ENCODE results near the gene UHRF1. TPM values are rescaled to one million over a fixed set of nuclear protein-coding genes. Genes with fewer than 3 reads are reported as not detected.

The UHRF1 gene
- total RNA-seq, 1 donor from 2014 or later, result 141 TPM

DNA sequence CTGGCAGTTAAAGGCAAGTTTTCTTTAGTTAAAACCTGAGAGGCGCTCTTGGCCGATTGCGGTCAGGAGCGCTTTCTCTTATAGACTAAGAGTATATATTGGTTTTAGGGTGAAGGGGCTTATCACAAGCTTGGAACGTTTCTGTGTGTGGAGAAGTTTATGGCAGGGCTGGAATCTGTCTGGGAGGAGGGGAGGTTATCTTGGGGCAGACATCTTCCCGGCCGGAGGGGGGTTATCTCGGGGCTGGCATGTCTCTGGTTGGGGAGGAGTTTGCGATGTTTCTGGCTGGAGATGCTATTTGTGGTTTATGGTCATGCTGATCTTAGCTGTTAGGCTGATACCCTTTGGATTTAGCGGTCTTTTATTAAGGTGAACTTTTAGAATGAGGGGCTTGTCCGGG, 78.0 kb downstream of the UHRF1 start:
- intact Hi-C loops (cut with micrococcal nuclease), result no loop called here

DNA sequence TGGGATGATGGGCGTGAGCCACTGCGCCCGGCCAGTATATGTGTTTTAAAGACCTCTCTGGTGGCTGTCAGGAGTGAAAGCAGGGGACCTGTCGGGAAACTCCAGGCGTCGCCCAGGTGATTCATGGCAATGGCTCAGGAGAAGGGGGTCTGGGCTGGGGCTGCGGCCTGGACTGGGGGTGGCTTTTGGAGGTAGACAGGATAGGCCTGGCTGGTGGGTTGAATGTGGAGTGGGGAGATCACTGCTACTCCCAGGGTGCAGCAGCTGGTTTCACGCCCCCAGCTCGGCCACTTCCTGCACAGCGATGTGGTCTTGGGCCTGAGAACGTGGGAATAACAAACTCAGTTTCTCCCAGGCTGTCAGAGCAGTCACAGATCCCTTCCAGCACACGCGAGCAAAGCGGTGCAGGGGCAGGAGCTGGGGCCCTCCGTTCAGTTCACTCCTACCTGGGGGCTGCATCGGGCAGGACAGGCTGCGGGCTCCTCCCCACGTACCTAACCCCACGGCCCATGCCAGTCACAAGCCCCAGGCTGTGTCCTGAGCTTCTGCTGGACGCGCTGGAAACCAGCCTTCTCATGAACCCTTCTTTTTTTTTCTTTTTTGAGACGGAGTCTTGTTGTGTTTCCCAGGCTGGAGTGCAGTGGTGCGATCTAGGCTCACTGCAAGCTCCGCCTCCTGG, 78.5 kb downstream of the UHRF1 start:
- intact Hi-C loops (cut with micrococcal nuclease), result no loop called here

DNA sequence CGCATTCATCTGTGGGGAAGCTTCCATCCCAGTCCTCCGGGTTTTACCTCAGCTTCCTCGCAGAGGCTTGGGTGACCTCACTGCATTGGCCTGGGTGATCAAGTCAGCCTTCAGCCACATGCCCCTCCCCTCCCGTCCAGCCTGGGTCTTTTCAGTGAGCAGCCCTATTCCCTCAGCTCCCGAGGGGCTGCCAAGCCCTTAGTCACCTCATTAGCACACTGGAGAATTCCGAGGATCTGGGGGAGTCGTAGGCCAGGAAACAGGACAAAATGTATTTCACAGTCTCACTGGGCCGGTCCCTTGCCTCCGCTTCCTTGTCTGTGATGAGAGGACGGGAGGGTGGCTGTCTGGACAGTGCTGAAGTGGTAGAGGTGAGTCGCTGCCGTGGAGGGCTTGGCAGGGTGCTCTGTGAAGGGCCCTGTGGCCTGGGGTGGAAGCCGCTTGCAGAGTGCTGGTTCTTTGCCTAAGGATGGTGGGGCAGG, 79.5 kb downstream of the UHRF1 start:
- intact Hi-C loops (cut with micrococcal nuclease), result no loop called here

DNA sequence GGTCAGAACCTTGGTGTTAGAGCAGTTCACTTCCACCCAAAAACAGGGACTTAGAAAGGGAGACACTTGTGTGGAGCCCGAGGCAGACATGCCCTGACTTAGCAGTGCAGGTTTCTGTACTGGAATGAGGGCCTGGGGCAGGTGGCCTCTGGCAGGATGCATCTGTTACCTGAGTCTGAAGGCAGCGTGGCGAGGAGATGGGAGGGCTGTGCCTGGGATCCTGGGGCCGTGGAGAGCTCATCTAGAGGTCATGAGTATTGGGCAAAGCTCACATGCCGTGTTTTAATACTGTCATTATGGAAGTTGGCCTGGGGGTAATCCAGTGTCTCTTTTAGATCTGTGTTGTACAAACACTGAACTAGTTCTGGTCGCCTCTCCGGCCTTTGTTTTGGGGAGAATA, 81.0 kb downstream of the UHRF1 start:
- intact Hi-C loops (cut with micrococcal nuclease), result no loop called here

DNA sequence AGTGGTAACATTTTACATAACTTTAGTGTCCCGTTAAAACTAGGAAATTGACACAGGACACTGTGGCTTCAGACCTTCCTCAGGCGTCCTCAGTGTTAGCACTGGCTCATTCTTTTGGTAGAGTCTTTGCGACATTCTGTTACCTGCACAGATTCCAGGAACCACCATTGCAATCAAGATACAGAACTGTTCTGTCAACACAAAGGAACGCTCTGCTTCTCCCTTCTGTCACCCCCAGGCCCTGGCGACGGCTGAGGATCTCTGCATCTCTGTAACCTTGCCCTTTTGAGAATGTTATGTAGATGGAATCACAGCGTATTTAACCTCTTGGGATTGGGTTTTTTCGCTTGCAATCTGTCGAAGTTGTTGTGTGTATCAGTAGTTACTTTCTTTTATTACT, 82.2 kb downstream of the UHRF1 start:
- intact Hi-C loops (cut with micrococcal nuclease), result no loop called here

DNA sequence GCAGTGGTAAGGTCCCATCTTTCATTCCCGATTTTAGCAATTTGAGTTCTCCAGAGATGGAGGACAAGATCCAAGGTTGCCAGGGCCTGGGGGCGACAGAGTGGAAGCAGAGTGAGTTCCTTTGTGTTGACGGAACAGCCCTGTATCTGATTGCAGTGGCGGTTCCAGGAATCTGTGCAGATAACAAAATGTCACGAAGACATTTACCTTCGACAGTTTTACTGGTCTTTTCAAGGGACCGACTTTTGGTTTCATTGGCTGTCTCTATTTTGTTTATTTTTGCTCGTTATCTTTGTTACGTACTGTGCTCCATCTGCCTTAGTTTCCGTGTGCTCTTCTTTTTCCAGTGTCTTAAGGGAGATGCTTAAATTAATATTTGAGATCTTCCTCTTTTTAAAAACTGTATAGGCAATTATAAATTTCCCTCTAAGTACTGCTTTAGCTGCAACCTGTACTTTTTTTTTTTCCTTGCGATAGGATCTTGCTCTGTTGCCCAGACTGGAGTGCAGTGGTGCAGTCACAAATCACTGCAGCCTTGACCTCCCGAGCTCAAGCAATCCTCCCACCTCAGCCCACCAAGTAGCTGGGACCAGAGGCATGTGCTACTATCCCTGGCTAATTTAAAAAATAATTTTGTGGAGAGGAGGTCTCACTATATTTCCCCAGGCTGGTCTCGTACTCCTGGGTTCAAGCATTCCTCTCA, 82.8 kb downstream of the UHRF1 start:
- intact Hi-C loops (cut with micrococcal nuclease), result no loop called here

DNA sequence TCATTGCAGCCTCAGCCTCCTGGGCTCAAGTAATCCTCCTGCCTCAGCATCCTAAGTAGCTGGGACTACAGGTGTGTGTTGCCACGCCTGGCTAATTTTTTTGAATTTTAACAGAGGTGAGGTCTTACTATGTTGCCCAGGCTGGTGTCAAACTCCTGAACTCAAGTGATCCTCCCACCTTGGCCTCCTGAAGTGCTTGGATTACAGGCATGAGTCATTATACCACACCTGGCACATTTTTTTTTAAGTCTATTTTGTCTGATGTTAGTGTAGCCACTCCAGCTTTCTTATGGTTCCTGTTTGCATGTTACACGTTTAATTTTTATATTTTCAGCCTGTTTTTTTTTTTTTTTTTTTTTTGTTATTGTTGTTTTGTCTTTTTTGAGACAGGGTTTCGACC, 84.4 kb downstream of the UHRF1 start:
- intact Hi-C loops (cut with micrococcal nuclease), result no loop called here

DNA sequence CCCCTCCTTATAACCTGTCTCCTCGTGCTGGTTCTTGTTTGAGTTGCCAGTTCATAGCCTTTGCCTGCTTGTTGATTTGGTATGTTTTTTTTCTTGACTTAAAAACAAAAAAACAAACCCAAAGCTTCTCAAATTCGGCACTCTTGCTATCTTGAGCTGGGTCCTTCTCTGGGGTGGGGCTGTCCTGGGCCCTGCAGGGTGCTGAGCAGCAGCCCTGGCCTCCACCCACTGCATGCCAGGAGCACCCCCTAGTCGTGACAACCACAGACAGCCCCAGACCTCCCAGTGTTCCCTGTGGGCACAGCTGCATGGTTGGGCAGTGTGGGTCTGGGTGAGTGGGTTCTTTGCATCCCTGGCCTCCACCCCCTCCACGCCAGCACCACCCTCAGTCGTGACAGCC, 87.4 kb downstream of the UHRF1 start:
- intact Hi-C loops (cut with micrococcal nuclease), result no loop called here

DNA sequence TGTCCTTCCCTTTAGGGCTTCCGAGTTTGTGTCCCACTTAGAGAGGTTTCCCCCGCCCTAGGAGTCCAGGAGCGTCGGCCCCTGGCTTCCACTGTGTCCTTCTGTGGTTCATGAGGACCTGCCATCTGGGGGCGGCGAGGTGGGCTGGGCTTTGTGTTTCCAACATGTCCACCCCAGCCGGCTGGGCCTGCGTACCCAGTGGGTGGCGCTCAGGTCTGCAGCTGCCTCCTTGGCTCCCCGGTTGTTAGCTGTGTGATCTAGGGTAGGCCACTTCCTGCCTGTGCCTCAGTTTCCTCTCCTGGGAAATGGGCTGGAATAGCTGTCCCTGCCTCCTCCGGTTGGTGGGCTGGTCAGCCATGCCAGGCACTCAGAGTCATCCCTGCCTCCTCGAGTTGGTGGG, 88.0 kb downstream of the UHRF1 start:
- intact Hi-C loops (cut with micrococcal nuclease), result no loop called here

DNA sequence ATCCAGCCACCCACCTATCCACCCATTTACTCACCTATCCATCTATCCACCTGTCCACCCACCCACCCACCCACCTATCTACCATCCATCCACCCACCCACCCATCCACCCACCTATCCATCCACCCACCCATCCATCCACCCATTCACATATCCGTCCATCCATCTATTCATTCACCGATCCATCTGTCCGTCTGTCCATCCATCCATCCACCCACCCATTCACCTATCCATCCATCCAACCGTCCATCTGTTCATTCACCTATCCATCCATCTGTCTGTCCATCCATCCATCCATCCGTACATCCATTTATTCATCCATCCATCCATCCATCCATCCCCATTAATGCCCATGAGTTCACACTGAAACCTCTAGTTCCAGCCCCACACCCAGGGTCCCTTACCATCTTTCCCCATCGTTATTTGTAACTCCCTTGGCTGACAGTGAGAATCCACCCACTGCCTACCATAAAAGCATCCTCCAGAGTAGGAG, 90.9 kb downstream of the UHRF1 start:
- intact Hi-C loops (cut with micrococcal nuclease), result no loop called here

DNA sequence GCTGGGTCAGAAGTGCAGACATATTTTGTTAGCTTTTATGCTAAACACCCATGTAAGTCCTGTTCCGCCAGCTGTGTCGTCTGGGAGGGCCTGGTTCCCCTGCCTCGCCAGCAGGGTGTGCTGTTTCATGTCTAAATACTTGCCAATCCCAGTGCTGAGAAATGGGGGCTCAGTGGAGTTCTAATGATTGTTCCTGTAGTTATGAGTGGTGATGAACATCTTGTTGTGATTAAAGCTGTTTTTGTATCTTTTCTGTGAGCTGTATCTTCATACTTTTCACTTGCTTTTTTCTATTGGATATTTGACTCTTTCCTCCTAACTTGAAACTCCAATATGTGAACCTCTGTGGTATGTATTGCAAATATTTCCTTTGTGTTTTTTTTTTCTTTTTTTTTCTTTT, 92.3 kb downstream of the UHRF1 start:
- intact Hi-C loops (cut with micrococcal nuclease), result no loop called here

DNA sequence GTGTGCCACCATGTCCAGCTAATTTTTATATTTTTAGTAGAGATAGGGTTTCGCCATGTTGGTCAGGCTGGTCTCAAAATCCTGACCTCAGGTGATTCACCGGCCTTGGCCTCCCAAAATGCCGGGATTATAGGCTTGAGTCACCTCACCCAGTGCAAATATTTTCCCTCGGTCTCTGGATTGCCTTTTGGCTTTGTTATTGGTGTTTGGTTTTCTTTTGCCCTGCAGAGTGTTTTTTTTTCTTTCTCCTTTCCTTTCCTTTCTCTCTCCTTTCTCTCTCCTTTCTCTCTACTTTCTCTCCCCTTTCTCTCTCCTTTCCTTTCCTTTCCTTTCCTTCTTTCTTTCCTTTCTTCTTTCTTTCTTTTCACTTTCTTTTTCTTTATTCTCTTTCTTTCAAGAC, 92.8 kb downstream of the UHRF1 start:
- intact Hi-C loops (cut with micrococcal nuclease), result no loop called here

DNA sequence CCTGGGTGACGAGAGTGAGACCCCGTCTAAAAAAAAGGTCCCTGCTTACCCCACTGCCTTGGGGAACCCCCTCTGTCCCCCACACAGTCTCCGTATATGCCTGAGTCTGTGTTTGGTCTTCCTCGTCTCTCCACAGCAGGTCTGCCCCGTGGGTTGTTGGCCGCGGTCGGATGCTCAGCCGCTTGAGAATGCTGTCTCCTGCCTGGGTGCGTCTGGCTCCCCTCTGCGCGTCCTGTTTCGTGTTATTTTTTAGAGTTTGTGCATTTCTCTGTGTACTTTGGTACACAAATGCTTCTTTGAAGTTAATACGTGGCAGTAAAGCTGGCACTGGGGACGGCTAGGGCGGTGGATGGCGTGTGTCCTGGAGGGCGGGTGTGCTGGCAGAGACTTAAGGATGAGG, 94.5 kb downstream of the UHRF1 start:
- intact Hi-C loops (cut with micrococcal nuclease), result no loop called here

DNA sequence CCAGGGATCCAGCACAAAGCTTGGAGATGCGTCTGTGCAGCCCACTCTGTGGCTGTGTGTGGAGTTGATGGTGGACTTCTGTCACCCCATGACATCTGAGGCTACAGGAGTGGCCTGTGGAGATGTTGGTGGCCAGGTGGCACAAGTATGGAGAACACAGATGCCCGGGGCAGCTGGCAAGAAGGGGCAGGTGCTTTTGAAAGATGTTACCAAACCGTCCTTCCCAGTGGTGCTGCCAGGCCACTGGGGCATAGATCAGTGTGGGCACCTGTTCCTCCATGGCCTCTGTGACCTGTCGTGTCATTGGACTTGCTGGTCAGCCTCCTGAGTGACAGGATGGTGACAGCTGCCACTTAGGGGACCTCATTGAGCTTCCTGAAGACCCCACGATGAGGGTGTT, 95.8 kb downstream of the UHRF1 start:
- intact Hi-C loops (cut with micrococcal nuclease), result no loop called here

DNA sequence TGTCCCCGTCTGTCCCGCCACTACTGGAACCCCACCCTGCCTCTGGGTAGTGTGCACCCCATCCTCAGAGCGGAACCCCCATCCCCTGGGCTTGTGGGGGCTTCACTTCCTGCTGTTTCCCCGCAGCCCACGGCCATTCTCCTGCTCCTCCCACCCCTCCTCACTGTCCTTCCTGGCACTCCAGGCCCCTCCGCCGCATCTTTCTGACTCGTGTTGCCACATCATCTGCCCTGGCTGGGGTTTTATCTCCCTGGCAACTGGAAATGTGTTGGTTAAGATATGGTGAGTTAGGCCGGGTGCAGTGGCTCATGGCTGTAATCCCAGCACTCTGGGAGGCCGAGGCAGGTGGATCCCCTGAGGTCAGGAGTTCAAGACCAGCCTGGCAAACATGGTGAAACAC, 96.9 kb downstream of the UHRF1 start:
- intact Hi-C loops (cut with micrococcal nuclease), result no loop called here

DNA sequence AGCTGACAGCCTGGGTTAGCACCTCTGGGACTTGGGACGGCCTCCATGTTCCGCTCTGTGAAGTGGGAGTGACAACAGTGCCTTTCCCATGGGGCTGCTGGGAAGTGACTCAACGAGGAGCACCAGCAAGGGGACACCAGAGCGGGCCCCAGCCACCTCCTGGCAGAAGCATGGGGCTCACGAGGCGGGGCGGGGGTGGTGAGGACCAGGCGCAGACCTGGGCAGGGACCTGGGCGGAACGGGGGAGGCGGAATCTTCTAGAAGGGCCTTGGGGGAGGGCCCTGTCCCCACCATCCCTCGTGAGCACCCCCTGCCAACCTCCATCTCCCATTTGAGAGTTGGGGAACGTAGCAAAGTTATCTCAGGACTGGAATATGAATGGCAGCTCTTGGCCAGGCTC, 97.5 kb downstream of the UHRF1 start:
- intact Hi-C loops (cut with micrococcal nuclease), result no loop called here

Other genes starting within 250 kb of the UHRF1 start
- gene MYDGF, start 239.2 kb upstream of the UHRF1 start, total RNA-seq, result 77.4 and 80.4 TPM in 2 replicates
- 93.9 and 94.7 TPM in 2 replicates for gene DPP9, start 185.7 kb upstream of the UHRF1 start, total RNA-seq
- gene FEM1A, start 117.8 kb upstream of the UHRF1 start, total RNA-seq, result 13.4 and 13.7 TPM in 2 replicates
- 20.5 and 22.8 TPM in 2 replicates for gene TICAM1, start 77.8 kb upstream of the UHRF1 start, total RNA-seq
- gene PLIN3, start 41.8 kb upstream of the UHRF1 start, total RNA-seq, result 33.4 and 38.3 TPM in 2 replicates
- 1.1 and 1.2 TPM in 2 replicates for gene ARRDC5, start 6.6 kb upstream of the UHRF1 start, total RNA-seq
- 28.8 and 35.0 TPM in 2 replicates for gene KDM4B, start 59.6 kb downstream of the UHRF1 start, total RNA-seq

Measured in T-helper 2 cell treated with Interferon-gamma antibody and Interleukin-4, amounts not matched to agents 100 ng/mL and 5 ng/mL, for 36 hours (primary cell).